GM12872 (cell line): ENCODE data around the gene KLF13.

Experiments used
- TF ChIP-seq, protein P1 (sequence below): IDR thresholded peaks from 3 replicates; pipeline ENCODE4 v1.5.1; 2011; ENCODE audit warnings: low read depth, mild to moderate bottlenecking, low read length, moderate library complexity; ENCODE audit not compliant: insufficient read depth

The KLF13 gene

DNA sequence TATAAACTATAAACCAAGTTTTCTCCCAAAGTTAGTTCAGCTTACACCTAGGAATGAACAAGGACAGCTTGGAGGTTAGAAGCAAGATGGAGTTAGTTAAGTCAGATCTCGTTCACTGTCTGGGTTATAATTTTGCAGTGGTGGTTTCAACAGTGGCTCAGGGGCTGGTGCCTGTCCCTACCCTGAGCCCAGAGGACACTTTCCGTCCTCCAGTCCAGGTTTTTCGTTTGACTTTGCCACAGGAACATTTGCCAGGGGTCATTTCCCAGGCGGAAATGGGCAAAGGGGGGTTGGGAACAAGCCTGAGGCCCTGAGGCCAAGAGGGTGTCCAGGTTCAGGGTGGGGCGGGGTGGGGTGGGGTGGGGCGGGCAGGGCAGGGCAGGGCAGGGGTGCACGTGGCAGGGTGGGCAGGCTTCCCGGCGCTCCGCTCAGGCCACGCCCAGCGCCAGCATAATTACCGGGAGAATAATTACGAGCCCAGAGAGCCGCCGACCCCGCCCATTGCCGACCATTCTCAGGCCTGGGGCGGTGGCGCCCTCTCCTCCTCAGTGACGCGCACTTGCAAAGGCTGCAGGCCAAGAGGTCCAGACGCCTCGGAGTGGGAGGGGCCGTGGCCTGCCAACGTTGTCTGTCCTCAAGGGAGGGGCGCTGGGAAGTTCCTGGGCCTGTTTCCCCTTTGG lies 70.4 kb downstream of the KLF13 start:
- TF ChIP-seq, protein P1, sequence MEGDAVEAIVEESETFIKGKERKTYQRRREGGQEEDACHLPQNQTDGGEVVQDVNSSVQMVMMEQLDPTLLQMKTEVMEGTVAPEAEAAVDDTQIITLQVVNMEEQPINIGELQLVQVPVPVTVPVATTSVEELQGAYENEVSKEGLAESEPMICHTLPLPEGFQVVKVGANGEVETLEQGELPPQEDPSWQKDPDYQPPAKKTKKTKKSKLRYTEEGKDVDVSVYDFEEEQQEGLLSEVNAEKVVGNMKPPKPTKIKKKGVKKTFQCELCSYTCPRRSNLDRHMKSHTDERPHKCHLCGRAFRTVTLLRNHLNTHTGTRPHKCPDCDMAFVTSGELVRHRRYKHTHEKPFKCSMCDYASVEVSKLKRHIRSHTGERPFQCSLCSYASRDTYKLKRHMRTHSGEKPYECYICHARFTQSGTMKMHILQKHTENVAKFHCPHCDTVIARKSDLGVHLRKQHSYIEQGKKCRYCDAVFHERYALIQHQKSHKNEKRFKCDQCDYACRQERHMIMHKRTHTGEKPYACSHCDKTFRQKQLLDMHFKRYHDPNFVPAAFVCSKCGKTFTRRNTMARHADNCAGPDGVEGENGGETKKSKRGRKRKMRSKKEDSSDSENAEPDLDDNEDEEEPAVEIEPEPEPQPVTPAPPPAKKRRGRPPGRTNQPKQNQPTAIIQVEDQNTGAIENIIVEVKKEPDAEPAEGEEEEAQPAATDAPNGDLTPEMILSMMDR, result 0 out of 3 replicates have a peak, but pooled peaks have one; percentile 2

DNA sequence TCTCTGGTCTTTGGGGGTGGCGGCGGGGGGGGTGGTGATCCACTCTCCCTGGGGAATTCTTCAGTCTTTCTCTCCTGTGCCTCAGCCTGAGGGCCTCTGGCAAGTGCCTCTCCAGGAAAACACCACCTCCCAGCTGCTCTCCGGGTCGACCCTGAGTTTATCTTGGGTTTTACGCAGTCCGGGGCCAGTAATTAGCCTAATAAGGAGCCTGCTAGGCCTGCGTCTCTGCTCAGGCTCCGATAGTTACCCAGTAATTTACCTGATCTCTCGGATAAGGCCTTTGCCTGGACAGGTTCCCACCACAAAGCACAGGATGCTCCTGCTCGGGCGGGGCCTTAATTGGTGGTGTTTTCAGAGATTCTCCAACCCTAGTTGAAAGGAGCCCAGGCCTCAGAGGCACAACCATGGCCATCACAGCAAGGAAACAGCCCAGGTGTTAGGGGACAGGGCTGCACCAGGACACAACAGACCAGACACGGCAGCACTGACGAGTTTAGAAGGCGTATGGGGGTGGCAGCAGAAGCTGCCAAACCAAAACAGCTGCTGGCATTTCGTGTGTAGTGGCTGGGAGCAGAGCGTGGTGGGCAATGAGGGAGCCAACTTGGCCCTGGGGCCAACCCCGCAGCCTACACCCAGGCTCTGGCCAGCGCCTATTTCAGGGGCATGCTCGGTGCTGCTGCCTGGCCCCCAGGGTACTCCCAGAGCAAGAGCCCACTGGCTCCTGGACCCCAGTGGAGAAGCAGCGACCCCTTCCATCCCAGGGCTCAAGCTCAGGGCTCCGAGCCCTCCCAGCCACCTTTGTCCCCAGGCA lies 71.4 kb downstream of the KLF13 start:
- TF ChIP-seq, protein P1, result no peak

DNA sequence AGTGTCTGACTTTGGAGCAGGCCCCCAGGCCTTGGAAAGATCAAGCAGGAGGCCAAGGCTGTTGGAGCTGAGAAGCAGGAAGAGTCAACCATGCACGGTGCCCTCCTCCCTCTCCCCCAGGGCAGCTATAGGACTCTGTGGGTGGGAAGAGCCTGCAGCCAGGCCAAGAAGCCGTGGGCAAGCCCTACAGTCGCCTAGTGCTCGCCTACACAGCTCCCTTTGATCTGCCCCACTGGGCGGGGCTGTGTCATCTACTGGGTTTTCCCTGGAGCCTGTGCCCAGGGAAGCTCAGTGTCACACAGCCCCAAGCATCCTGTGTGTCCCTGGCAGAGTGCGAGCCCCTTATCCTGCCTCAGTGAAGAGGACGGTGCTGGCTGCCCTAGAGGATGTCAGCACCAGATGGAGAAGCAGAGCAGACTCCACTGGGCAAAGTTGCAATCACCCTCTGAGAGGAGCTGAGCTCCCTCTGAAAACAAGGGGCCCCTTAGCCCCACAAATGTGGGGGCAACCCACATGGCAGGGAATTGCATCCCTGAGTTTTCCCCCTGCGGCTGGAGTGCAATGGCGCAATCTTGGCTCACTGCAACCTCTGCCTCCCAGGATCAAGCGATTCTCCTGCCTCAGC lies 72.2 kb downstream of the KLF13 start:
- TF ChIP-seq, protein P1, result no peak

DNA sequence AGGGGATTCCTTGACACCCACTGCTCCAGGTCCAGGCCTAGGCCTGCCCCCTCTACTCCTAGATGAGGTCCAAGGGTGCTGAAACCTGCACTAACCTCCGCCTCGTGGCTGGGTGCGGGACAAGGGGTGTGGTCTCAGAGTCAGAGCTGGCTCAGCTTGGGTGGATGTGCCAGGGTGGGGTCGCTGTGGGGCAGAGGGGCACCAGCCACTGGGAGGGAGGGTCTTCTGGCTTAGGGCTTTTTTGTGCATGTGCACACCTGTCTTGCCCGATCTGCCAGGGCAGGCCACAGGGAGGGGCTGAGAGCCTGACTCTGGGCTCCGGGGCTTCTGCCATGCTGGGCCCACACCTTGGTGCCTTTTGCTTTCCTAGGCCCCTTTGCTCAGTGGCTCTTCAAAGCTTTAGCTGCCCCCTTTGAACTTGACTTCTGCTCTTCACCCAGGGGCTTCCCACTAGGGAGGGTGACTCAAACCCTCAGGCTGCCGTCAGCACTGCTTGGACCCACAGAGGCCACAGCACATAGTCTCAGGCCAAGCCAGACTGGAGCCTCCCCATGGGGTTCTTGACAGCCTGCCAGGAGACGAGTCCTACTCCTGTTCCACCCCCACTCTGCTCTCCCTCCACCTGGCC lies 73.0 kb downstream of the KLF13 start:
- TF ChIP-seq, protein P1, result no peak

DNA sequence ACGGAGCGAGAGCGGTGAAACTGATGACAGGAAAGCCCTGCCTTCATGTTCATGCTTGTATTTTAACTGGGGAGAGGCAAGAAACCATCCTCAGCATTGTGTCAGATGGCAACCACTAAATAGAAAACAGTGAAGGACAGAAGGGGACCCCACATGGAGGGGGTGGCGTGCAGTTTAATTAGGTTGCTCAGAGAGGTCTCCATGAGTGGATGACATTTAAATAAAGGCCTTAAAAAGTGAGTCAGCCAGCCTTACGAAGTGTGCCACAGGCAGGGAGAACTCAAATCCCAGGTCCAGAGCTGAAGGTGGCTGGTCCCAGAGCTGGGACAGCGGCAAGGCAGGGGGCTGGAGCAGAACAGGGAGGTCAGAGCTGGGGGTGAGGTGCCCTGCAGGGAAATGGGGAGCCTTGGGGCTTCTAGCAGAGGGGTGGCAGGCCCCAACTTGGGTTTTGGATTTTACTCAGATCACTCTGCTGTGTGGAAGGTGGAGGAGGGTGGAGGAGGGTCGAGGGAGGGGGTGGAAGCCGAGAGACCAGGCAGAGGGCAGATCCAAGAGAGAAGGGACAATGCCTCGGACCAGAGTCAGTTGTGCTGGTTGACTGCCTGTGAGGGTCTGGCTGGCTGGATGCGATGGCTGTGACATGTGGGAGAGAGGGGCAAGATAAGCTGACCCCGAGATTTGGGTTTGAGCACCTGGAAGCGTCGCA lies 73.7 kb downstream of the KLF13 start:
- TF ChIP-seq, protein P1, result no peak

DNA sequence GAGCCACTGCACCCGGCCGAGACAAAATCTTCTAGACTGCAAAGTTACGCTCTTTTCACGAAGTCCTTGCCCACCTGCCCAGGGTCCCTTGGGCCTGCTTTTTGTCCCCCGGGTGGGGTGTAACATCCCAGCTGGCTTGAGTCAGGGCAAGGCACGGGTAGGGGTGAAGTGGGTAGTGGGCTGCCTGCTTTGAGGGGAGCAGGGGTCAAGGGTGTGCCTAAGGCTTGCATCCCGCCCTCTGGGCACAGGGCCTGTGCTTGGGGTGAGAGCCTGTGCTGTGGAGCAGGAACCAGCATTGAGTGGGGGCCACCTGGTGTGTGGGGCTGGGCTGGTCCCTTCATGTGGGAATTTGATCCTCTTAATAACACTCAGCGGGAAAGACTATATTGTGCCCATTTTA lies 74.6 kb downstream of the KLF13 start:
- TF ChIP-seq, protein P1, result no peak

DNA sequence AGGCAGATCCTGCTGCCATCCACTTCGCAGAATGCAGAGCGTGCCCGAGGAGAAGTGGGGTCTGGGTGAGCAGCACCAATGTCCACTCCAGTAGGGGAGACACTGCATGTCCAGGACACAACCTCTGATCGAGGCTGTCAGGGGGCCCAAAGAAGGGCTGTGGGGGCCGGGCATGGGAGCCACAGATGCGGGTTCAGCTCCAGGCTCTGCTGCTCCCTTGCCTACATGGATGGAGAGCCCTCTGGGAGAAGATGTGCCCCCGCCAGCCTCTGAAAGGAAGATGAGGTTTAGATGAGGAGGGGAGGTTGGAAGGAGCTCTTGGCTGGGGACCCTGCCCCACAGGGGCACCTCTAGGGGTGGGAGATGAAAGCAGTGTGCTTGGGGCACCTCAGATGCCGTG lies 75.4 kb downstream of the KLF13 start:
- TF ChIP-seq, protein P1, result no peak
